Fibroblast of lung (primary cell): ENCODE data around the gene MPP2. TPM values are rescaled to one million over a fixed set of nuclear protein-coding genes. Genes with fewer than 3 reads are reported as not detected.

Source experiments
- DNase-seq, 2 donors: peaks; one replicate each; pipeline versions ENCODE4 v3.0.0 to v3.0.0-alpha.2; 2010; ENCODE audit warnings: low read depth in 2 of 2
- H2AFZ ChIP-seq: 2 replicates; pipeline ENCODE4 v1.5.1; 2012; ENCODE audit warnings: low read length, control low read depth, inconsistent platforms
- H3K27ac ChIP-seq: 2 replicates; pipeline ENCODE4 v1.5.1; 2011; ENCODE audit warnings: low read length, control low read depth; ENCODE audit not compliant: insufficient read depth
- H3K27me3 ChIP-seq: 2 replicates; pipeline ENCODE4 v1.5.1; 2011; ENCODE audit warnings: mild to moderate bottlenecking, low read length; ENCODE audit not compliant: control insufficient read depth, insufficient read depth
- H3K36me3 ChIP-seq: 2 replicates; pipeline ENCODE4 v1.5.1; 2011; ENCODE audit warnings: low read length; ENCODE audit not compliant: control insufficient read depth, insufficient read depth
- H3K4me1 ChIP-seq: 2 replicates; pipeline ENCODE4 v1.5.1; 2011; ENCODE audit warnings: low read length; ENCODE audit not compliant: control insufficient read depth, insufficient read depth; ENCODE audit errors: extremely low read depth
- H3K4me2 ChIP-seq: 2 replicates; pipeline ENCODE4 v1.5.1; 2011; ENCODE audit warnings: low read length, control low read depth; ENCODE audit not compliant: insufficient read depth; ENCODE audit errors: extremely low read depth
- H3K4me3 ChIP-seq, 4 experiments: fragments of 200-600 bp in 1 of 4; sonication (generic) in 1 of 4; replicated peaks in 1 of 4; 2 replicates each; pipeline ENCODE4 v1.5.1; 2011 to 2016; ENCODE audit warnings: low read length in 4 of 4, low read depth in 3 of 4, mild to moderate bottlenecking in 3 of 4, control low read depth in 2 of 4, inconsistent platforms in 1 of 4, mixed read lengths in 1 of 4; ENCODE audit not compliant: insufficient read depth in 1 of 4; ENCODE audit errors: control extremely low read depth in 1 of 4
- H3K79me2 ChIP-seq: 2 replicates; pipeline ENCODE4 v1.5.1; 2012; ENCODE audit warnings: mild to moderate bottlenecking, low read length, inconsistent platforms; ENCODE audit not compliant: control insufficient read depth, insufficient read depth
- H3K9ac ChIP-seq: 2 replicates; pipeline ENCODE4 v1.5.1; 2011; ENCODE audit warnings: mild to moderate bottlenecking, low read length, control low read depth; ENCODE audit not compliant: insufficient read depth
- H3K9me3 ChIP-seq: 2 replicates; pipeline ENCODE4 v1.5.1; 2012; ENCODE audit warnings: low read depth, low read length; ENCODE audit not compliant: control insufficient read depth, insufficient read depth
- H4K20me1 ChIP-seq: 2 replicates; pipeline ENCODE4 v1.5.1; 2011; ENCODE audit warnings: low read length; ENCODE audit not compliant: control insufficient read depth, insufficient read depth; ENCODE audit errors: extremely low read depth
- CTCF ChIP-seq, 2 donors: IDR thresholded peaks in 1 of 2; conservative IDR thresholded peaks in 1 of 2; 1 replicate in 1 of 2; 2 replicates in 1 of 2; pipeline ENCODE4 v1.5.1; 2011 to 2012; ENCODE audit warnings: low read length in 2 of 2, control low read depth in 1 of 2, inconsistent platforms in 1 of 2, low read depth in 1 of 2, mild to moderate bottlenecking in 1 of 2
- EZH2 ChIP-seq: IDR thresholded peaks from 2 replicates; pipeline ENCODE4 v1.5.1; 2012; ENCODE audit warnings: low read length, control low read depth, mild to moderate bottlenecking; ENCODE audit errors: missing control alignments
- polyA plus RNA-seq, 2 donors: library from polyadenylated mRNA; depleted of rRNA in 1 of 2; stranded (reverse) in 1 of 2; unstranded in 1 of 2; fragments of >200 nt; gene quantifications; 2 replicates each; pipeline ENCODE4 v1.2.1, GENCODE V29; 2011 to 2012; ENCODE audit warnings: missing spikeins in 1 of 2
- total RNA-seq: library from RNA; depleted of rRNA; stranded (reverse); fragments of >200 nt; gene quantifications from 2 replicates; pipeline ENCODE4 v1.2.1, GENCODE V29; 2014

The MPP2 gene
- total and polyA plus RNA-seq, 2 donors (not counting 1 experiment from before 2014, with no cell fraction given) = 1.2 to 2.1 TPM

GRCh38 chr17:43905400-43905984 lies 1.8 kb downstream of the MPP2 start:
- Histone ChIP-seq H3K79me2 (no peaks in the 10 kb centered on the region), H3K9ac (no peak overlapping the region), H3K27me3 (peaks cover 4% of the 10 kb centered on the region), H3K4me3 (peak overlapping the region in 1 of 4 experiments; percentile 78), H2AFZ (no peak overlapping the region), H3K36me3 (no peaks in the 10 kb centered on the region), H3K4me1 (peaks cover 9% of the 10 kb centered on the region), H3K4me2 (no peak overlapping the region), H3K27ac (no peak overlapping the region), H3K9me3 (no peaks in the 10 kb centered on the region), H4K20me1 (no peaks in the 10 kb centered on the region)
- no peak for DNase-seq
- TF ChIP-seq CTCF (conservative IDR thresholded peaks at IDR 0.05 in 1 of 2, IDR thresholded peaks at IDR 0.05 in 1 of 2; ENCODE audit: low read depth in 1 of 2, low read length in 2 of 2) (no peak), EZH2 (no peak)

GRCh38 chr17:43901861-43902589 lies 5.3 kb downstream of the MPP2 start:
- Histone ChIP-seq H2AFZ (no peak overlapping the region), H3K4me3 (no peak overlapping the region), H4K20me1 (no peaks in the 10 kb centered on the region), H3K4me1 (peaks cover 9% of the 10 kb centered on the region), H3K9me3 (no peaks in the 10 kb centered on the region), H3K36me3 (no peaks in the 10 kb centered on the region), H3K9ac (no peak overlapping the region), H3K4me2 (no peak overlapping the region), H3K27ac (no peak overlapping the region), H3K79me2 (no peaks in the 10 kb centered on the region), H3K27me3 (peaks cover 2% of the 10 kb centered on the region)
- no peak for DNase-seq
- TF ChIP-seq CTCF (conservative IDR thresholded peaks at IDR 0.05 in 1 of 2, IDR thresholded peaks at IDR 0.05 in 1 of 2; ENCODE audit: low read depth in 1 of 2, low read length in 2 of 2) = no peak

GRCh38 chr17:43900858-43901754 lies 6.2 kb downstream of the MPP2 start:
- H3K27ac ChIP-seq = no peak overlapping the region
- H3K9me3 ChIP-seq = no peaks in the 10 kb centered on the region
- H3K27me3 ChIP-seq = peaks cover 2% of the 10 kb centered on the region
- H2AFZ ChIP-seq = peak overlapping the region; percentile 67
- H4K20me1 ChIP-seq = no peaks in the 10 kb centered on the region
- peaks cover 5% of the 10 kb centered on the region for H3K4me1 ChIP-seq
- peak overlapping the region; percentile 87 for H3K4me2 ChIP-seq
- TF ChIP-seq CTCF (conservative IDR thresholded peaks at IDR 0.05 in 1 of 2, IDR thresholded peaks at IDR 0.05 in 1 of 2; ENCODE audit: low read depth in 1 of 2, low read length in 2 of 2) (no peak), EZH2 (no peak)
- DNase-seq = no peak
- H3K36me3 ChIP-seq = no peaks in the 10 kb centered on the region
- H3K9ac ChIP-seq = no peak overlapping the region
- peak overlapping the region; percentile 31 to 54 (median 44) for H3K4me3 ChIP-seq
- no peaks in the 10 kb centered on the region for H3K79me2 ChIP-seq
